HEK293 (cell line): Measurements from ENCODE around the gene TMEM91.

ENCODE experiments used
- CTCF ChIA-PET: fragments of 350-600 bp; formaldehyde crosslinking; extraction: SDS; loops from one replicate; lab custom pipeline; 2021; ENCODE audit warnings: antibody characterized with exemption; lab: Yijun Ruan, JAX
- POLR2A ChIA-PET: fragments of 300-600 bp; formaldehyde crosslinking; extraction: SDS; loops from one replicate; lab custom pipeline; 2020; ENCODE audit warnings: antibody characterized with exemption, inconsistent platforms; lab: Yijun Ruan, JAX
- H3K27ac ChIP-seq: fragments of 200-500 bp; sonication (Bioruptor generic); 2 replicates; pipeline ENCODE4 v1.5.1; 2014; ENCODE audit warnings: low read depth, low read length, control low read depth, inconsistent platforms; ENCODE audit errors: extremely low read depth
- H3K36me3 ChIP-seq, 2 experiments: fragments of 200-500 bp in 1 of 2; sonication (Bioruptor generic) in 1 of 2; 1 replicate in 1 of 2; 2 replicates in 1 of 2; pipeline ENCODE4 v1.5.1; 2014 to 2017; ENCODE audit warnings: inconsistent platforms in 2 of 2, low read length in 2 of 2; ENCODE audit not compliant: control insufficient read depth in 2 of 2, insufficient read depth in 1 of 2
- H3K4me1 ChIP-seq: fragments of 200-500 bp; sonication (Bioruptor generic); 2 replicates; pipeline ENCODE4 v1.5.1; 2014; ENCODE audit warnings: mild to moderate bottlenecking, low read length, inconsistent platforms; ENCODE audit not compliant: control insufficient read depth, insufficient read depth
- H3K4me3 ChIP-seq: 2 replicates; pipeline ENCODE4 v1.5.1; 2011; ENCODE audit warnings: low read depth, mild to moderate bottlenecking, control low read depth, low read length, moderate library complexity
- H3K9me3 ChIP-seq: fragments of 200-500 bp; sonication (Bioruptor generic); 2 replicates; pipeline ENCODE4 v1.5.1; 2014; ENCODE audit warnings: low read depth, low read length, inconsistent platforms; ENCODE audit not compliant: control insufficient read depth, insufficient read depth
- AEBP2 ChIP-seq: fragments of 450-650 bp; formaldehyde crosslinking; IDR thresholded peaks from 2 replicates; pipeline ENCODE4 v1.5.1; 2016; ENCODE audit warnings: missing biosample characterization, missing genetic modification characterization, borderline replicate concordance
- FEZF1 ChIP-seq: fragments of 450-650 bp; formaldehyde crosslinking; IDR thresholded peaks from 2 replicates; pipeline ENCODE4 v1.5.1; 2016; ENCODE audit warnings: missing biosample characterization, missing genetic modification characterization
- GFI1B ChIP-seq: fragments of 450-650 bp; formaldehyde crosslinking; IDR thresholded peaks from 2 replicates; pipeline ENCODE4 v1.5.1; 2016; ENCODE audit warnings: missing biosample characterization, missing genetic modification characterization
- GLI4 ChIP-seq: fragments of 450-650 bp; formaldehyde crosslinking; IDR thresholded peaks from 2 replicates; pipeline ENCODE4 v1.5.1; 2016; ENCODE audit warnings: missing biosample characterization, missing genetic modification characterization
- GLIS1 ChIP-seq: fragments of 450-650 bp; formaldehyde crosslinking; IDR thresholded peaks from 2 replicates; pipeline ENCODE4 v1.5.1; 2016; ENCODE audit warnings: missing biosample characterization, missing genetic modification characterization
- HOXD13 ChIP-seq: sonication (generic); formaldehyde crosslinking; IDR thresholded peaks from 2 replicates; pipeline ENCODE4 v1.8.0; 2022; ENCODE audit warnings: missing genetic modification reagents, borderline replicate concordance
- MZF1 ChIP-seq: fragments of 450-650 bp; formaldehyde crosslinking; IDR thresholded peaks from 2 replicates; pipeline ENCODE4 v1.5.1; 2017; ENCODE audit warnings: missing biosample characterization, missing genetic modification characterization, borderline replicate concordance
- ZBTB21 ChIP-seq: fragments of 450-650 bp; formaldehyde crosslinking; IDR thresholded peaks from 2 replicates; pipeline ENCODE4 v1.5.1; 2017; ENCODE audit warnings: missing biosample characterization, missing genetic modification characterization
- ZBTB6 ChIP-seq: fragments of 450-650 bp; formaldehyde crosslinking; IDR thresholded peaks from 2 replicates; pipeline ENCODE4 v1.5.1; 2017; ENCODE audit warnings: missing biosample characterization, missing genetic modification characterization
- ZFP3 ChIP-seq: fragments of 450-650 bp; formaldehyde crosslinking; IDR thresholded peaks from 2 replicates; pipeline ENCODE4 v1.5.1; 2016; ENCODE audit warnings: low read depth, missing biosample characterization, missing genetic modification characterization
- ZNF202 ChIP-seq: fragments of 450-650 bp; formaldehyde crosslinking; IDR thresholded peaks from 2 replicates; pipeline ENCODE4 v1.5.1; 2016; ENCODE audit warnings: missing biosample characterization, missing genetic modification characterization, borderline replicate concordance
- ZNF354C ChIP-seq: fragments of 450-650 bp; formaldehyde crosslinking; IDR thresholded peaks from 2 replicates; pipeline ENCODE4 v1.5.1; 2016; ENCODE audit warnings: missing biosample characterization, missing genetic modification characterization, low read depth, borderline replicate concordance
- ZNF518A ChIP-seq: fragments of 450-650 bp; formaldehyde crosslinking; conservative IDR thresholded peaks from 2 replicates; pipeline ENCODE4 v1.5.1; 2016; ENCODE audit warnings: low read depth, missing biosample characterization, missing genetic modification characterization
- ZNF610 ChIP-seq: fragments of 450-650 bp; formaldehyde crosslinking; IDR thresholded peaks from 2 replicates; pipeline ENCODE4 v1.5.1; 2016; ENCODE audit warnings: missing biosample characterization, missing genetic modification characterization, borderline replicate concordance
- ZNF626 ChIP-seq: fragments of 450-650 bp; sonication (Bioruptor Pico); formaldehyde crosslinking; IDR thresholded peaks from 2 replicates; pipeline ENCODE4 v1.5.1; 2018; ENCODE audit warnings: missing biosample characterization, missing genetic modification characterization, inconsistent platforms
- ZNF658 ChIP-seq: fragments of 450-650 bp; formaldehyde crosslinking; IDR thresholded peaks from 2 replicates; pipeline ENCODE4; 2016; ENCODE audit warnings: missing biosample characterization, missing genetic modification characterization
- ZNF768 ChIP-seq: fragments of 450-650 bp; formaldehyde crosslinking; IDR thresholded peaks from 2 replicates; pipeline ENCODE4 v1.5.1; 2018; ENCODE audit warnings: missing biosample characterization, mild to moderate bottlenecking, missing genetic modification characterization
- TF ChIP-seq, protein P1 (sequence below): fragments of 450-650 bp; formaldehyde crosslinking; IDR thresholded peaks from 2 replicates; pipeline ENCODE4 v1.5.1; 2017; ENCODE audit warnings: missing biosample characterization, missing genetic modification characterization
- TF ChIP-seq, protein P2 (sequence below): fragments of 450-650 bp; formaldehyde crosslinking; IDR thresholded peaks from 2 replicates; pipeline ENCODE4 v1.5.1; 2016; ENCODE audit warnings: missing biosample characterization, missing genetic modification characterization

The TMEM91 gene

GRCh38 chr19:41356984-41357739 is 19.2 kb upstream of the TMEM91 start:
- no peak overlapping the region for H3K4me3 ChIP-seq
- CTCF ChIA-PET = interaction anchor here (0.7 to 2.2 kb wide), 3 partner anchors 10 to 213 kb away, joined by 4 to 8 read pairs (median 4); no protein-coding TSS in a partner anchor
- H3K4me1 ChIP-seq = peaks cover 5% of the 10 kb centered on the region; the same call in 1 of the 2 replicates
- no peak overlapping the region for H3K27ac ChIP-seq
- H3K36me3 ChIP-seq = no peaks in the 10 kb centered on the region
- H3K9me3 ChIP-seq = no peaks in the 10 kb centered on the region
- TF ChIP-seq GLIS1 (tag by site-specific recombination) = no peak
- 0 out of 2 replicates have a peak, but pooled peaks have one; percentile 40 for TF ChIP-seq GLI4
- POLR2A ChIA-PET = no interaction called here

DNA sequence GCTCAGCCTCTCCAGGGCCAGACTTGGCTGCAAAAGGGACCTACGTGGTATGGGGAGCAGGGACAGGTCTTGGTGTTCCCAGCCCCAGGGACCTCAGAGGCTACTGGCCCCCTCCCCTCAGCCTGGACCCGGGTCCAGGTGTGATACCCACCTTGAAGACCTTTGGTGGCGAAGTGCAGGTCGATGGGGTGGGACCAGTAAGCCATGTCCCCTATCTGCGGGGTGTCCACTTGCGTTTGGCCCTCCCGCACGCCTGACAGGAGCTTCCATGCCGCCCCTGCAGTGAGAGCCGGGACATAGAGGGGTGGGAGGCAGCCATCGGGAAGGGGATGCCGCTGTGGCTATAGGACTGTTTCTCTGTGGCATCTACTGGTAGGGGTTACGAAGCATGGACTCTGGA is 18.6 kb upstream of the TMEM91 start:
- no peaks in the 10 kb centered on the region for H3K36me3 ChIP-seq
- POLR2A ChIA-PET = no interaction called here
- no peak overlapping the region for H3K27ac ChIP-seq
- H3K4me1 ChIP-seq = peaks cover 5% of the 10 kb centered on the region; the same call in 1 of the 2 replicates
- no peaks in the 10 kb centered on the region for H3K9me3 ChIP-seq
- H3K4me3 ChIP-seq = no peak overlapping the region
- CTCF ChIA-PET = interaction anchor here (0.8 to 2.2 kb wide), 3 partner anchors 12 to 213 kb away, joined by 3 to 8 read pairs (median 4); no protein-coding TSS in a partner anchor
- TF ChIP-seq, protein P1, sequence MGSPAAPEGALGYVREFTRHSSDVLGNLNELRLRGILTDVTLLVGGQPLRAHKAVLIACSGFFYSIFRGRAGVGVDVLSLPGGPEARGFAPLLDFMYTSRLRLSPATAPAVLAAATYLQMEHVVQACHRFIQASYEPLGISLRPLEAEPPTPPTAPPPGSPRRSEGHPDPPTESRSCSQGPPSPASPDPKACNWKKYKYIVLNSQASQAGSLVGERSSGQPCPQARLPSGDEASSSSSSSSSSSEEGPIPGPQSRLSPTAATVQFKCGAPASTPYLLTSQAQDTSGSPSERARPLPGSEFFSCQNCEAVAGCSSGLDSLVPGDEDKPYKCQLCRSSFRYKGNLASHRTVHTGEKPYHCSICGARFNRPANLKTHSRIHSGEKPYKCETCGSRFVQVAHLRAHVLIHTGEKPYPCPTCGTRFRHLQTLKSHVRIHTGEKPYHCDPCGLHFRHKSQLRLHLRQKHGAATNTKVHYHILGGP (tag by site-specific recombination) = no peak
- TF ChIP-seq GFI1B (tag by site-specific recombination) (no peak), ZFP3 (tag by site-specific recombination) (no peak), ZNF354C (tag by site-specific recombination) (no peak), AEBP2 (tag by site-specific recombination) (no peak), ZNF202 (tag by site-specific recombination) (no peak), ZNF626 (tag by site-specific recombination) (no peak), ZBTB21 (no peak), MZF1 (tag by site-specific recombination) (no peak), HOXD13 (CRISPR knock-in tag) (no peak), ZNF658 (tag by site-specific recombination) (no peak), ZNF768 (no peak), ZNF518A (tag by site-specific recombination) (no peak), ZBTB6 (tag by site-specific recombination) (no peak), FEZF1 (tag by site-specific recombination) (no peak), ZNF610 (tag by site-specific recombination) (no peak)
- TF ChIP-seq, protein P2, sequence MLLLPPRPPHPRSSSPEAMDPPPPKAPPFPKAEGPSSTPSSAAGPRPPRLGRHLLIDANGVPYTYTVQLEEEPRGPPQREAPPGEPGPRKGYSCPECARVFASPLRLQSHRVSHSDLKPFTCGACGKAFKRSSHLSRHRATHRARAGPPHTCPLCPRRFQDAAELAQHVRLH = no peak
- TF ChIP-seq, all 188 proteins: peak for 0
